IMR-90 (cell line): Measurements from ENCODE around the gene PPL. TPM values are rescaled to one million over a fixed set of nuclear protein-coding genes. Genes with fewer than 3 reads are reported as not detected.
"Not testable (repeated sequence)": the region's sequence is repeated elsewhere in the genome, so short reads cannot be mapped to it uniquely, and the experiment has no call there.

Experiments
- ATAC-seq: fragments of 200-7000 bp; cut with Tn5 transposase; 2 replicates; pipeline ENCODE4 v1.9.1; 2020; ENCODE audit warnings: low read depth, mild to moderate bottlenecking, moderate library complexity
- BruUV-seq: library from RNA; stranded (reverse); fragments of 400-500 nt; replicated peaks from 2 replicates; lab custom pipeline; 2021; lab: Mats Ljungman, UMichigan
- CTCF ChIA-PET: fragments of 300-600 bp; formaldehyde crosslinking; extraction: SDS; loops from one replicate; lab custom pipeline; 2021; ENCODE audit warnings: antibody characterized with exemption; lab: Yijun Ruan, JAX
- POLR2A ChIA-PET: fragments of 300-600 bp; sonication (Branson Sonifier 250); formaldehyde crosslinking; loops from one replicate; lab custom pipeline; 2022; ENCODE audit warnings: antibody characterized with exemption; ENCODE audit not compliant: unreplicated experiment; lab: Charles Lee
- DNase-seq: peaks from one replicate; pipeline ENCODE4 v3.0.0; 2013
- H2AFZ ChIP-seq: replicated peaks from 2 replicates; pipeline ENCODE3; 2013; ENCODE audit warnings: low read length, mild to moderate bottlenecking; ENCODE audit not compliant: poor library complexity
- H2AK5ac ChIP-seq: 2 replicates; pipeline ENCODE4 v1.6.1; 2013; ENCODE audit warnings: low read depth, low read length, inconsistent platforms
- H2AK9ac ChIP-seq: replicated peaks from 2 replicates; pipeline ENCODE3; 2013; ENCODE audit warnings: mild to moderate bottlenecking, low read depth, low read length, moderate library complexity; ENCODE audit not compliant: poor library complexity
- H2BK120ac ChIP-seq: 2 replicates; pipeline ENCODE4 v1.6.1; 2013; ENCODE audit warnings: low read depth, low read length, inconsistent platforms
- H2BK15ac ChIP-seq: 3 replicates; pipeline ENCODE4 v1.6.1; 2013; ENCODE audit warnings: low read depth, low read length, inconsistent platforms
- H2BK20ac ChIP-seq: 2 replicates; pipeline ENCODE4 v1.6.1; 2013; ENCODE audit warnings: low read depth, mild to moderate bottlenecking, inconsistent platforms, low read length, moderate library complexity
- H2BK5ac ChIP-seq: 2 replicates; pipeline ENCODE4 v1.6.1; 2013; ENCODE audit warnings: mild to moderate bottlenecking, low read depth, low read length, inconsistent platforms; ENCODE audit not compliant: poor library complexity, severe bottlenecking
- H3K14ac ChIP-seq: replicated peaks from 2 replicates; pipeline ENCODE4 v1.6.1; 2013; ENCODE audit warnings: low read depth, low read length, inconsistent platforms
- H3K18ac ChIP-seq: 2 replicates; pipeline ENCODE4 v1.6.1; 2013; ENCODE audit warnings: low read depth, low read length, control low read depth
- H3K23ac ChIP-seq: 2 replicates; pipeline ENCODE4 v1.6.1; 2013; ENCODE audit warnings: low read depth, low read length, inconsistent platforms
- H3K27ac ChIP-seq: 2 replicates; pipeline ENCODE4 v1.5.1; 2013; ENCODE audit warnings: mild to moderate bottlenecking, control low read depth, low read length; ENCODE audit not compliant: insufficient read depth
- H3K27me3 ChIP-seq: 2 replicates; pipeline ENCODE4 v1.6.1; 2013; ENCODE audit warnings: low read length; ENCODE audit not compliant: control insufficient read depth, insufficient read depth
- H3K36me3 ChIP-seq: 2 replicates; pipeline ENCODE4 v1.6.1; 2013; ENCODE audit warnings: low read length, mixed read lengths; ENCODE audit not compliant: control insufficient read depth, insufficient read depth
- H3K4ac ChIP-seq: 2 replicates; pipeline ENCODE4 v1.6.1; 2013; ENCODE audit warnings: low read depth, low read length, inconsistent platforms
- H3K4me1 ChIP-seq: 2 replicates; pipeline ENCODE4 v1.6.1; 2013; ENCODE audit warnings: low read length, mixed read lengths; ENCODE audit not compliant: control insufficient read depth, insufficient read depth
- H3K4me2 ChIP-seq: 2 replicates; pipeline ENCODE4 v1.6.1; 2013; ENCODE audit warnings: low read depth, mild to moderate bottlenecking, control low read depth, low read length, moderate library complexity
- H3K4me3 ChIP-seq: 2 replicates; pipeline ENCODE4 v1.5.1; 2013; ENCODE audit warnings: low read depth, mild to moderate bottlenecking, control low read depth, low read length, moderate library complexity; ENCODE audit not compliant: insufficient read depth
- H3K56ac ChIP-seq: 2 replicates; pipeline ENCODE4 v1.6.1; 2013; ENCODE audit warnings: low read length, inconsistent platforms; ENCODE audit not compliant: insufficient read depth; ENCODE audit errors: extremely low read depth
- H3K79me1 ChIP-seq, 2 experiments: 2 replicates each; pipeline ENCODE4 v1.6.1; 2013; ENCODE audit warnings: low read length in 2 of 2, inconsistent platforms in 1 of 2, low read depth in 1 of 2
- H3K9ac ChIP-seq: 2 replicates; pipeline ENCODE4 v1.6.1; 2013; ENCODE audit warnings: low read depth, low read length, control low read depth
- H3K9me1 ChIP-seq: 2 replicates; pipeline ENCODE4 v1.6.1; 2013; ENCODE audit warnings: low read length, inconsistent platforms; ENCODE audit not compliant: insufficient read depth
- H3K9me3 ChIP-seq: 2 replicates; pipeline ENCODE4 v1.6.1; 2013; ENCODE audit warnings: low read length; ENCODE audit not compliant: control insufficient read depth, insufficient read depth
- H4K20me1 ChIP-seq: 2 replicates; pipeline ENCODE4 v1.6.1; 2013; ENCODE audit warnings: low read length, inconsistent platforms; ENCODE audit not compliant: insufficient read depth
- H4K5ac ChIP-seq: 2 replicates; pipeline ENCODE4 v1.6.1; 2013; ENCODE audit warnings: mild to moderate bottlenecking, low read depth, low read length, control low read depth
- H4K8ac ChIP-seq, 2 experiments: 2 replicates each; pipeline ENCODE4 v1.6.1; 2013; ENCODE audit warnings: low read depth in 2 of 2, low read length in 2 of 2, control low read depth in 1 of 2, inconsistent platforms in 1 of 2
- H4K91ac ChIP-seq: 2 replicates; pipeline ENCODE4 v1.6.1; 2013; ENCODE audit warnings: low read depth, low read length, inconsistent platforms; ENCODE audit not compliant: insufficient read depth
- WGBS, 2 experiments: methylation state at CpG; one replicate each; pipeline versions ENCODE4 v1.1.5 to v1.1.7; 2013; ENCODE audit warnings: missing lambda C conversion rate in 2 of 2; ENCODE audit not compliant: insufficient read length in 1 of 2; ENCODE audit errors: extremely low coverage in 2 of 2; 5-methylcytosine and 5-hydroxymethylcytosine counted together
- dilution Hi-C: fragments of 300-500 bp; cut with HindIII; formaldehyde crosslinking; loops from one replicate; pipeline ENCODE4 v1.14.3; 2018; ENCODE audit warnings: low sequenced_read_pairs; ENCODE audit not compliant: unreplicated experiment
- in situ Hi-C: fragments of 300-500 bp; cut with MboI; formaldehyde crosslinking; loops from 3 replicates; pipeline ENCODE4 v1.14.3; 2019; ENCODE audit warnings: low sequenced_read_pairs, inconsistent platforms, mixed read lengths
- intact Hi-C: fragments of 100-400 bp; cut with micrococcal nuclease; formaldehyde crosslinking; loops from 2 replicates; pipeline ENCODE4 v1.10.0; 2022
- polyA plus RNA-seq, 3 experiments: library from polyadenylated mRNA; depleted of rRNA; stranded (reverse); fragments of >200 nt; gene quantifications; 2 replicates each; pipeline ENCODE4 v1.2.3, GENCODE V29; 2012; ENCODE audit warnings: low replicate concordance in 1 of 3
- total RNA-seq: library from RNA; depleted of rRNA; stranded (reverse); fragments of >200 nt; gene quantifications from 2 replicates; pipeline ENCODE4 v1.2.3, GENCODE V29; 2012

The PPL gene
- total and polyA plus RNA-seq, 2 of the 4 experiments (the other 2 are of a cell fraction): 0.34 to 0.36 TPM

DNA sequence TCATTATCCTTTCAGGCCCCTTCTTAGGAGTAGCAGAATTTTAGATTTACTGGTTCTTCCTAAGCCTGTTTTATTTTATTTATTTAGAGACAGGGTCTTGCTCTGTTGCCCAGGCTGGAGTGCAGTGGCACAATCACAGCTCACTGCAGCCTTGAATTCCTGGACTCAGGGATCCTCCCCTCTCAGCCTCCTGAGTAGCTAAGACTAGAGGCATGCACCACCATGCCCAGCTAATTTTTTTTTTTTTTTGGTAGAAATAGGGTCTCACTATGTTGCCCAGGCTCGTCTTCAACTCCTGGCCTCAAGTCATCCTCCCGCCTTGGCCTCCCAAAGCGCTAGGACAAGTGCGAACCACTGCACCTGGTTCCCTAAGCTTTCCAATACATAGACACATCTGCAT is 7.3 kb downstream of the PPL start:
- H2AFZ ChIP-seq, H3K36me3 ChIP-seq, CTCF ChIA-PET, H4K20me1 ChIP-seq, H2BK5ac ChIP-seq, ATAC-seq, H4K91ac ChIP-seq, H2BK15ac ChIP-seq, H3K56ac ChIP-seq, H3K4me3 ChIP-seq, H3K4ac ChIP-seq, H3K4me1 ChIP-seq, H2AK9ac ChIP-seq, intact Hi-C loops, H3K4me2 ChIP-seq, H2AK5ac ChIP-seq, H2BK20ac ChIP-seq, H4K8ac ChIP-seq, dilution Hi-C loops, H3K9ac ChIP-seq, H4K5ac ChIP-seq, in situ Hi-C loops, BruUV-seq, H2BK120ac ChIP-seq, H3K27ac ChIP-seq, POLR2A ChIA-PET, H3K18ac ChIP-seq, H3K23ac ChIP-seq, H3K14ac ChIP-seq, DNase-seq, H3K9me1 ChIP-seq, H3K79me1 ChIP-seq: not testable (repeated sequence)
- peaks cover 10% of the 10 kb centered on the region for H3K9me3 ChIP-seq
- WGBS, 2 experiments: no CpG with 5 or more reads among the region's 4 CpGs
- H3K27me3 ChIP-seq: peaks cover 34% of the 10 kb centered on the region
